ENCODE data around the gene HTRA3.
"Not testable (repeated sequence)": the region's sequence is repeated elsewhere in the genome, so short reads cannot be mapped to it uniquely, and the experiment has no call there.

HTRA3 gene

DNA sequence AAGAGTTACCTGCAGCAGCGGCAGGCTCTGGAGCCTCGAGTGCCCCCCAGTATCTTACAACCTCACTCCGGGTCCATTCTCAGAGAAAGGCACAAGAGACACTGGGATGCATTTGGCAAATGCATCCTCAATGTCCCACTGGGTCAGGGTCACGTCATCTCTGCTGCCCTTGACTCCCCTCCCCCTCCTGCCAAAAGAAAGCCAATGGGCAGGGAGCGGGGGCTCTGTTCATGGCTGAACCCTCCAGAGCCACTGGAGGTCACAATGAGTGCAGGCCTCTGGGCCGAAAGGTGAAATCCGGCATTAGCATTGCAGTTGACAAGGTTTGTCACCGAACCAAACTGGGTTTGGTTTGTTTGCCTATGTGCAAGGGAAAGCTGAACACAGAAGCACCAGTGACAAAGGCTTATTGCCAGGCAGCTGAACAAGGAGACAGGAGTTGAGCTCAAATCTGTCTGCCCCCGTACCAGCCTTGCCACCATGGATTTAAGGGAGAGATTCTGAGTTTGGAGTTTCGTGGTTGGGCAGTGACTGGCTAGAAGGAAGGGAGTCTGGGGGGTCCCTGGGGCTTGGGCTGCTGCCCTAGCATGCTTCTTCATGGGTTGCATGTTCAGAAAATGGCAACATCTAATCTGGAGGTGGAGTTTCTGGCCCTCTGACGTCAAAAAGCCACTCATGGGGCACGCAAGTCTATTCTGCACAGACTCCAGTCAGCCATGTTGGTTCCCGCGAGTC is 64.3 kb downstream of the HTRA3 start:
- peaks cover 9% of the 10 kb centered on the region for H3K4me1 ChIP-seq (ENCODE audit: control insufficient read depth, insufficient read depth, low read length)
- H3K9ac ChIP-seq (ENCODE audit: low read length in 2 of 2): no peak overlapping the region
- no peak overlapping the region for H3K4me3 ChIP-seq (ENCODE audit: low read length in 2 of 2)
- no peak overlapping the region for H3K27ac ChIP-seq (ENCODE audit: low read length)
- no peaks in the 10 kb centered on the region for H3K27me3 ChIP-seq (ENCODE audit: control insufficient read depth in 1 of 2, insufficient read depth in 2 of 2, low read length in 2 of 2)
- no peaks in the 10 kb centered on the region for H3K36me3 ChIP-seq (ENCODE audit: control insufficient read depth in 2 of 2, insufficient read depth in 2 of 2, low read length in 2 of 2)
- H3K9me3 ChIP-seq (ENCODE audit: control insufficient read depth in 2 of 2, low read length in 2 of 2): peaks cover 0 to 4% of the 10 kb centered on the region in 2 donors

GRCh38 chr4:8334786-8335460 is 65.4 kb downstream of the HTRA3 start:
- Histone ChIP-seq H3K27ac (ENCODE audit: low read length) (no peak overlapping the region), H3K9ac (ENCODE audit: low read length in 2 of 2) (no peak overlapping the region), H3K4me3 (ENCODE audit: low read length in 2 of 2) (no peak overlapping the region), H3K4me1 (ENCODE audit: control insufficient read depth, insufficient read depth, low read length) (peaks cover 9% of the 10 kb centered on the region), H3K9me3 (ENCODE audit: control insufficient read depth in 2 of 2, low read length in 2 of 2) (peaks cover 0 to 4% of the 10 kb centered on the region in 2 donors), H3K36me3 (ENCODE audit: control insufficient read depth in 2 of 2, insufficient read depth in 2 of 2, low read length in 2 of 2) (no peaks in the 10 kb centered on the region), H3K27me3 (ENCODE audit: control insufficient read depth in 1 of 2, insufficient read depth in 2 of 2, low read length in 2 of 2) (no peaks in the 10 kb centered on the region)

GRCh38 chr4:8335848-8336247 is 66.3 kb downstream of the HTRA3 start:
- H3K27ac ChIP-seq (ENCODE audit: low read length): no peak overlapping the region

GRCh38 chr4:8336412-8337075 is 67.0 kb downstream of the HTRA3 start:
- H3K27ac ChIP-seq (ENCODE audit: low read length): no peak overlapping the region
- H3K27me3 ChIP-seq (ENCODE audit: control insufficient read depth in 1 of 2, insufficient read depth in 2 of 2, low read length in 2 of 2): no peaks in the 10 kb centered on the region
- no peaks in the 10 kb centered on the region for H3K36me3 ChIP-seq (ENCODE audit: control insufficient read depth in 2 of 2, insufficient read depth in 2 of 2, low read length in 2 of 2)
- H3K9ac ChIP-seq (ENCODE audit: low read length in 2 of 2): no peak overlapping the region
- peaks cover 14% of the 10 kb centered on the region for H3K4me1 ChIP-seq (ENCODE audit: control insufficient read depth, insufficient read depth, low read length)
- H3K9me3 ChIP-seq (ENCODE audit: control insufficient read depth in 2 of 2, low read length in 2 of 2): peaks cover 0 to 4% of the 10 kb centered on the region in 2 donors
- no peak overlapping the region for H3K4me3 ChIP-seq (ENCODE audit: low read length in 2 of 2)

More at GRCh38 chr4:8335848-8336247, 66.3 kb downstream of the HTRA3 start:
- Histone ChIP-seq H3K4me3 (ENCODE audit: low read length in 2 of 2) (no peak overlapping the region), H3K27me3 (ENCODE audit: control insufficient read depth in 1 of 2, insufficient read depth in 2 of 2, low read length in 2 of 2) (no peaks in the 10 kb centered on the region), H3K9me3 (ENCODE audit: control insufficient read depth in 2 of 2, low read length in 2 of 2) (peaks cover 0 to 4% of the 10 kb centered on the region in 2 donors), H3K9ac (ENCODE audit: low read length in 2 of 2) (no peak overlapping the region), H3K4me1 (ENCODE audit: control insufficient read depth, insufficient read depth, low read length) (peaks cover 12% of the 10 kb centered on the region), H3K36me3 (ENCODE audit: control insufficient read depth in 2 of 2, insufficient read depth in 2 of 2, low read length in 2 of 2) (no peaks in the 10 kb centered on the region)

DNA sequence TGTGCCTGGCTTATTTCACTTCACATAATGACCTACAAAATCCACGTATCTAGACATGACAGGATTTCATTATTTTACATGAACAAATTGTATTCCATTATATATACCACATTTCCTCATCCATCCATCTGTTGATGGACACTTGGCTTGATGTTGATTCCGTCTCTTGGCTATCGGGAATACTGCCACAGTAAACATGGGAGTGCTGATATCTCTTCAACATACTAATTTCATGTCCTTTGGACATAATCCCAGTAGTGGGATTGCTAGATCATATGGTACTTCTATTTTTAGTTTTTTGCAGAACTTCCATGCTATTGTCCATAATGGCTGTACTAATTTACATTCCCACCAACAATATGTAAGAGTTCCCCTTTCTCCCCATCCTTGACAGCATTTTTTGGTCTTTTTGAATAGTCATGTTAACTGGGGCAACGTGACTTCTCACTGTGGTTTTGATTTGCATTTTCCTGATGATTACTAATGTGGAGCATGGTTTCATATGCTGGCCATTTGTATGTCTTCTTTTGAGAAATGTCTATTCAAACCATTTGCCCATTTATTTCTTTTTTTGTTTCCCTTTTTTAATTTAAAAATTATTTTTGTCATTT is 68.9 kb downstream of the HTRA3 start:
- no peaks in the 10 kb centered on the region for H3K27me3 ChIP-seq (ENCODE audit: control insufficient read depth in 1 of 2, insufficient read depth in 2 of 2, low read length in 2 of 2)
- H3K9me3 ChIP-seq (ENCODE audit: control insufficient read depth in 2 of 2, low read length in 2 of 2): peaks cover 0 to 4% of the 10 kb centered on the region in 2 donors
- no peak overlapping the region for H3K9ac ChIP-seq (ENCODE audit: low read length in 2 of 2)
- peaks cover 23% of the 10 kb centered on the region for H3K4me1 ChIP-seq (ENCODE audit: control insufficient read depth, insufficient read depth, low read length)
- H3K27ac ChIP-seq (ENCODE audit: low read length): no peak overlapping the region
- H3K36me3 ChIP-seq (ENCODE audit: control insufficient read depth in 2 of 2, insufficient read depth in 2 of 2, low read length in 2 of 2): no peaks in the 10 kb centered on the region
- no peak overlapping the region for H3K4me3 ChIP-seq (ENCODE audit: low read length in 2 of 2)

DNA sequence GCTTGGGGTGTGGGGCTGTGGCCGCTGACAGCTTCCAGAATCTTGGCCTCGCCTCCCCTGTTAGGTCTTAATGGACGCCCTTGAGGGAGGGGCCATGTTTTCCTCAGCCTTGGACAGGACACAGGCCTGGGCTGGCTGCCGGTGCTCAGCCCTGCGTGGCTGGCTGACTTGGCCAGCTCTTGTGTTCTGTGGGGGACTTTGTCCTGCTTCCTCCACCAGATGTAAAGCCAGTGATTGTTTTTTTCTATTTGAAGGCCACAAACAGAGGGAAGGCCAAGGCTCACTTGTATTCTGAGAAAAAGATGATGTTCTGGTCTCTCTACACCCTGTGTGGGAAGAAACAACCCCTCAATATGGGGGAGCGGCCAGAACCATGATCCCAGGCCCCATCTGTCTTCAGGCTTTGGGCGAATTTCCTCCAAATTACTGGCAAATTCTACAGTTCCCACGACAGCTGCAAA is 71.3 kb downstream of the HTRA3 start:
- H3K27ac ChIP-seq (ENCODE audit: low read length): peak overlapping the region; percentile 53
- H3K36me3 ChIP-seq (ENCODE audit: control insufficient read depth in 2 of 2, insufficient read depth in 2 of 2, low read length in 2 of 2): no peaks in the 10 kb centered on the region
- H3K4me3 ChIP-seq (ENCODE audit: low read length in 2 of 2): no peak overlapping the region
- H3K9ac ChIP-seq (ENCODE audit: low read length in 2 of 2): no peak overlapping the region
- peaks cover 0 to 4% of the 10 kb centered on the region in 2 donors for H3K9me3 ChIP-seq (ENCODE audit: control insufficient read depth in 2 of 2, low read length in 2 of 2)
- no peaks in the 10 kb centered on the region for H3K27me3 ChIP-seq (ENCODE audit: control insufficient read depth in 1 of 2, insufficient read depth in 2 of 2, low read length in 2 of 2)
- H3K4me1 ChIP-seq (ENCODE audit: control insufficient read depth, insufficient read depth, low read length): peaks cover 28% of the 10 kb centered on the region

DNA sequence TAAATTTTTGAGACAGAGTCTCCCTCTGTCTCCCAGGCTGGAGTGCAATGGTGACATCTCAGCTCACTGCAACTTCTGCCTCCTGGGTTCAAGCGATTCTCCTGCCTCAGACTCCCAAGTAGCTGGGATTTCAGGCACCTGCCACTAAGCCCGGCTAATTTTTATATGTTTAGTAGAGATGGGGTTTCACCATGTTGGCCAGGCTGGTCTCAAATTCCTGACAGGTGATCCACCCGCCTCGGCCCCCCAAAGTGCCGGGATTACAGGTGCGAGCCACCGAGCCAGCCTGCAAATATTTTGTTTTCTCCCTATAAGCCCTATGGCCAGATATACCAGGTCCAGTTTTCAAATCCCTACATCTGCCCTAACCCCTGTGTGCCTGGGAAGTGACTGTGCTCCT is 71.7 kb downstream of the HTRA3 start:
- Histone ChIP-seq H3K4me1 (ENCODE audit: control insufficient read depth, insufficient read depth, low read length) (peaks cover 28% of the 10 kb centered on the region), H3K27ac (ENCODE audit: low read length) (peak overlapping the region; percentile 53)
- H3K4me3 ChIP-seq (ENCODE audit: low read length in 2 of 2); H3K9ac ChIP-seq (ENCODE audit: low read length in 2 of 2); H3K27me3 ChIP-seq (ENCODE audit: control insufficient read depth in 1 of 2, insufficient read depth in 2 of 2, low read length in 2 of 2); H3K9me3 ChIP-seq (ENCODE audit: control insufficient read depth in 2 of 2, low read length in 2 of 2); H3K36me3 ChIP-seq (ENCODE audit: control insufficient read depth in 2 of 2, insufficient read depth in 2 of 2, low read length in 2 of 2): not testable (repeated sequence)

GRCh38 chr4:8341691-8342090 is 72.1 kb downstream of the HTRA3 start:
- peaks cover 0 to 1% of the 10 kb centered on the region in 2 donors for H3K9me3 ChIP-seq (ENCODE audit: control insufficient read depth in 2 of 2, low read length in 2 of 2)
- H3K27ac ChIP-seq (ENCODE audit: low read length): peak overlapping the region; percentile 53

GRCh38 chr4:8342651-8343261 is 73.2 kb downstream of the HTRA3 start:
- no peaks in the 10 kb centered on the region for H3K36me3 ChIP-seq (ENCODE audit: control insufficient read depth in 2 of 2, insufficient read depth in 2 of 2, low read length in 2 of 2)
- H3K9ac ChIP-seq (ENCODE audit: low read length in 2 of 2): no peak overlapping the region
- H3K4me1 ChIP-seq (ENCODE audit: control insufficient read depth, insufficient read depth, low read length): peaks cover 28% of the 10 kb centered on the region
- H3K27ac ChIP-seq (ENCODE audit: low read length): peak overlapping the region; percentile 24
- no peak overlapping the region for H3K4me3 ChIP-seq (ENCODE audit: low read length in 2 of 2)
- no peaks in the 10 kb centered on the region for H3K27me3 ChIP-seq (ENCODE audit: control insufficient read depth in 1 of 2, insufficient read depth in 2 of 2, low read length in 2 of 2)
- no peaks in the 10 kb centered on the region for H3K9me3 ChIP-seq (ENCODE audit: control insufficient read depth in 2 of 2, low read length in 2 of 2)

More at GRCh38 chr4:8341691-8342090, 72.1 kb downstream of the HTRA3 start:
- Histone ChIP-seq H3K4me3 (ENCODE audit: low read length in 2 of 2) (no peak overlapping the region), H3K36me3 (ENCODE audit: control insufficient read depth in 2 of 2, insufficient read depth in 2 of 2, low read length in 2 of 2) (no peaks in the 10 kb centered on the region), H3K27me3 (ENCODE audit: control insufficient read depth in 1 of 2, insufficient read depth in 2 of 2, low read length in 2 of 2) (no peaks in the 10 kb centered on the region), H3K9ac (ENCODE audit: low read length in 2 of 2) (no peak overlapping the region), H3K4me1 (ENCODE audit: control insufficient read depth, insufficient read depth, low read length) (peaks cover 28% of the 10 kb centered on the region)

DNA sequence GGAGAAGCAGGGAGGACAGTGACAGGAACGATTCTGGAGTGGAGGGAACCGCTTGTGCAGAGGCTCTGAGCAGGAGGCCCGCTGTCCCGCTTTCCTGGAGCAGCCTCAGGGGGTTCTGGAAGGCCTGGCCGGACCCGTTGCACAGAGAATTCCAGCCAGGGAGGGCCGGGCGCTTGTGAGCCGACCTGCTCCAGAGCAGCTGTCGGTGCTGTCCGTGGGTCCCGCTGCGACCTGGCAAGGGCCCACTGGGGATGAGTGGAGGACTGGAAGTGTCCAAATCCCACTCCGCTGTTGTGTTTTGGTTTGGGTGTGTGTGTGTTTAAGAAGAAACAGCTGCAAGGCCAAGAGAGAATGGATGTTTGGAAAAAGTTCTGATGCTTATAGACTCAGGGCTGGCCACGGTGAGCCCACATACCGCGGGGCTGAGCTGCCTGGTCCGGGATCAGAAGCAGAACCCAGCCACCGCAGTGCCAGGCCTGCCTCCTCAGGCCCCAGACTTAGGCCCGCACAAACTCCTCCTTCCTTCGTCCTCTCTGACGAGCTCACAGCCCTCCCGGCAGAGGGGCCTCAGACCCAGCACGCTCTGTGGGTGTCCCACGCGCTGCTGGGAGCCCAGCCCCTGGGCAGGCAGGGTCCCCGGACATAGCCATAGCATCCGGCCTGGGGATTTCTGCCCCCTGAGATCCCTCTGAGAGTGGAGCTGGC is 73.9 kb downstream of the HTRA3 start:
- Histone ChIP-seq H3K36me3 (ENCODE audit: control insufficient read depth in 2 of 2, insufficient read depth in 2 of 2, low read length in 2 of 2) (no peaks in the 10 kb centered on the region), H3K4me3 (ENCODE audit: low read length in 2 of 2) (no peak overlapping the region), H3K27me3 (ENCODE audit: control insufficient read depth in 1 of 2, insufficient read depth in 2 of 2, low read length in 2 of 2) (no peaks in the 10 kb centered on the region), H3K9ac (ENCODE audit: low read length in 2 of 2) (peak overlapping the region; percentile 5 to 17), H3K27ac (ENCODE audit: low read length) (peak overlapping the region; percentile 24), H3K9me3 (ENCODE audit: control insufficient read depth in 2 of 2, low read length in 2 of 2) (no peaks in the 10 kb centered on the region), H3K4me1 (ENCODE audit: control insufficient read depth, insufficient read depth, low read length) (peaks cover 28% of the 10 kb centered on the region)

Data from stomach smooth muscle (tissue), 2 donors.